Pulmonary artery endothelial cell (primary cell): Measurements from ENCODE around the gene MGLL. TPM values are rescaled to one million over a fixed set of nuclear protein-coding genes. Genes with fewer than 3 reads are reported as not detected.

Experiments used
- DNase-seq: peaks from one replicate; pipeline ENCODE4 v3.0.0-alpha.2; 2011; ENCODE audit warnings: low read depth, low spot score
- total RNA-seq: library from RNA; depleted of rRNA; stranded (reverse); fragments of >200 nt; gene quantifications from 2 replicates; pipeline ENCODE4 v1.2.3, GENCODE V29; 2014

The MGLL gene
- total RNA-seq, 1 donor from 2014 or later = 82.6 TPM

GRCh38 chr3:127729556-127730056 lies 92.7 kb downstream of the MGLL start:
- DNase-seq = no peak

GRCh38 chr3:127728417-127729015 lies 93.8 kb downstream of the MGLL start:
- DNase-seq = no peak

GRCh38 chr3:127726894-127727293 lies 95.4 kb downstream of the MGLL start:
- DNase-seq = no peak

GRCh38 chr3:127723011-127723567 lies 99.2 kb downstream of the MGLL start:
- no peak for DNase-seq

GRCh38 chr3:127722091-127722784 lies 100.1 kb downstream of the MGLL start:
- DNase-seq = no peak

- no peak for DNase-seq
Observed at GRCh38 chr3:127720985-127721935, 101.1 kb downstream of the MGLL start.

GRCh38 chr3:127720161-127720823 lies 102.0 kb downstream of the MGLL start:
- DNase-seq = no peak

GRCh38 chr3:127719369-127719768 lies 102.9 kb downstream of the MGLL start:
- no peak for DNase-seq

GRCh38 chr3:127718916-127719290 lies 103.4 kb downstream of the MGLL start:
- DNase-seq = no peak

- no peak for DNase-seq
Observed at GRCh38 chr3:127718245-127718915, 103.9 kb downstream of the MGLL start.

GRCh38 chr3:127717357-127718244 lies 104.7 kb downstream of the MGLL start:
- DNase-seq = no peak

GRCh38 chr3:127716384-127716783 lies 105.9 kb downstream of the MGLL start:
- DNase-seq = no peak

- no peak for DNase-seq
Observed at GRCh38 chr3:127715532-127715931, 106.8 kb downstream of the MGLL start.

- DNase-seq = no peak
Observed at GRCh38 chr3:127714866-127715265, 107.4 kb downstream of the MGLL start.

- DNase-seq = peak; percentile 37
Observed at GRCh38 chr3:127714125-127714571, 108.2 kb downstream of the MGLL start.

- no peak for DNase-seq
Observed at GRCh38 chr3:127712881-127713771, 109.2 kb downstream of the MGLL start.

- DNase-seq = no peak
Observed at GRCh38 chr3:127712461-127712860, 109.9 kb downstream of the MGLL start.

- no peak for DNase-seq
Observed at GRCh38 chr3:127711896-127712295, 110.4 kb downstream of the MGLL start.
